ENCODE measurements around the gene SRRM4.
A peak's percentile ranks its signal among the peaks of the same experiment; 100 is the strongest.

SRRM4 gene

GRCh38 chr12:118979763-118980406, 1.5 kb upstream of the SRRM4 start:
- H3K4me3 ChIP-seq (ENCODE audit: low read depth, low read length): no peak overlapping the region
- peak overlapping the region; percentile 90 for H2AFZ ChIP-seq
- no peaks in the 10 kb centered on the region for H3K9me3 ChIP-seq (ENCODE audit: control insufficient read depth, low read length)
- no peak overlapping the region for H3K27ac ChIP-seq
- H3K4me2 ChIP-seq (ENCODE audit: low read length): no peak overlapping the region
- no peaks in the 10 kb centered on the region for H3K79me2 ChIP-seq
- no peaks in the 10 kb centered on the region for H3K36me3 ChIP-seq (ENCODE audit: control insufficient read depth, insufficient read depth, low read length)
- peak; percentile 92 for TF ChIP-seq CTCF (IDR thresholded peaks at IDR 0.05)
- H3K9ac ChIP-seq: no peak overlapping the region
- peaks cover 5% of the 10 kb centered on the region for H3K27me3 ChIP-seq (ENCODE audit: control insufficient read depth, insufficient read depth, low read length)
- H3K4me1 ChIP-seq: no peaks in the 10 kb centered on the region

DNA sequence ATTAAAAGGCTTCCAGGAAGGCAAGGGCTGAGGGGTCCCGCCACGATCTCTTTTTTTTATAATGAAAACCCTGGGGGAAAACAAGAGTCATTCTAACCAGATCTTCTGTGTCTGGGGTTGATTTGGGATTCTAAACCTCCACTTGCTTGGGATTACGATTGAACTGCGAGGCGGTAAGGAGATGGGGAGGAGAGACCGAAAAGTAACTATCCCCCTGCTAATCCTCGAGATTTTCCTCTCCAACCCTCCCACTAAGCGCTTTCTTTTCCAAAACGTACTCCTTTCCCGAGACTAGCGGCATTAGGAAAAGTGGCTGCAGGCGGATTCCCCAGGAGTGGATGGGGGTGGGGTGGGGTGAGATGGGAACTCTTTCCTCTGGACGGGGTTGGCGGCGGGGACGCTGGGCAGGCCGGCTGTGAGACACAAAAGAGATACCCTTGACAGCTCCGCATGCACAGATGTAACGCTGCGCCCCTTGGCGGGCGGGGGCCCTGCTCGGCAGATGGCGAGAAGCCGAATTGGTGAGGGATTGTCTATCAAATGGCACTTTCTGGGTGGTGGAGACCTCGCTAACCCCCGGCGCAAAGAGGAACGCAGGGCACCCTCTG, 830 bp upstream of the SRRM4 start:
- peaks cover 5% of the 10 kb centered on the region for H3K27me3 ChIP-seq (ENCODE audit: control insufficient read depth, insufficient read depth, low read length)
- TF ChIP-seq CTCF (IDR thresholded peaks at IDR 0.05): no peak
- no peak overlapping the region for H3K4me3 ChIP-seq (ENCODE audit: low read depth, low read length)

GRCh38 chr12:118982302-118982701, 961 bp downstream of the SRRM4 start:
- Histone ChIP-seq H3K4me3 (ENCODE audit: low read depth, low read length) (no peak overlapping the region), H3K9me3 (ENCODE audit: control insufficient read depth, low read length) (no peaks in the 10 kb centered on the region), H2AFZ (peak overlapping the region; percentile 90), H3K27me3 (ENCODE audit: control insufficient read depth, insufficient read depth, low read length) (peaks cover 5% of the 10 kb centered on the region), H3K9ac (no peak overlapping the region), H3K79me2 (no peaks in the 10 kb centered on the region), H3K27ac (peak overlapping the region; percentile 81), H3K4me2 (ENCODE audit: low read length) (no peak overlapping the region), H3K36me3 (ENCODE audit: control insufficient read depth, insufficient read depth, low read length) (no peaks in the 10 kb centered on the region), H3K4me1 (no peaks in the 10 kb centered on the region)
- TF ChIP-seq CTCF (IDR thresholded peaks at IDR 0.05): no peak

More for the DNA sequence above, 830 bp upstream of the SRRM4 start:
- H3K27ac ChIP-seq: peak overlapping the region; percentile 81
- H3K4me2 ChIP-seq (ENCODE audit: low read length): no peak overlapping the region
- H3K4me1 ChIP-seq: no peaks in the 10 kb centered on the region
- peak overlapping the region; percentile 90 for H2AFZ ChIP-seq
- H3K9me3 ChIP-seq (ENCODE audit: control insufficient read depth, low read length): no peaks in the 10 kb centered on the region
- H3K36me3 ChIP-seq (ENCODE audit: control insufficient read depth, insufficient read depth, low read length): no peaks in the 10 kb centered on the region
- H3K9ac ChIP-seq: no peak overlapping the region
- H3K79me2 ChIP-seq: no peaks in the 10 kb centered on the region

DNA sequence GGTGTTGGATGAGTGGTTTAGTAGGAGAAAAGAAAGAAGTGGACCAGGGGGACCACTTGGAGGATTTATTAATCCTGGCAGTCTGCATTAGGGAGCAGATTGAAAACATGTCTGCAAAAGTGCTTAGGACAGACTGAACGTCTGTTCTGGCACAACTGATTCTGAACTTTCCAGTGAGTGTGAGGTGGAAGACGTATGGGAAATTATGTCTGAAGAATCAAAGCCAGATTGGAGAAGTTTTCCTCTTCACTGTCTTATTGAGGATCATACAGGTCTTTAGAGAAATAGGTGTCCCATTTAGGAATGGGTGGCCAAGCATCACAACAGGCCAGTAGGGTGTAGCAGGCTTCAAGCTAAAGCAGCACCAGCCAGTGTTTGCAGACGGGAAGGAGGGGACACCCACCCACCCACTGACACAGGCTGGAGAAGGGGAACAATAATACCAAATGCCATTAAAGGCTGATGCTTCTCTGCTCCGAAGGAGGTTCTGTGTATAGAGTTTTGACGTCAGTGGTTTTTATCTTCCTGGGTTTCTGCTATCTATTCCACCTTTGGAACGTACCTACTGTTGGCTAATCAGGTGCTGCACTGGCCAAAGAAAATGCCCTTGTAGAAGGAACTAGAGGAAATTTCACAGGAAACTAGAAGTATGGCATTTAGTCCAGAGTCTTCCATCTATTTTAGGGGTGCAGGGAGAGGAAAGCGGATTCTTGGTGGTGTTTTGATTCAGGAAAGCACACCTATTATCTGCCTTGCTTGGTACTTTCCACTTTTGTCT, 1.8 kb downstream of the SRRM4 start:
- Histone ChIP-seq H3K27me3 (ENCODE audit: control insufficient read depth, insufficient read depth, low read length) (peaks cover 5% of the 10 kb centered on the region), H3K4me2 (ENCODE audit: low read length) (no peak overlapping the region), H2AFZ (no peak overlapping the region), H3K36me3 (ENCODE audit: control insufficient read depth, insufficient read depth, low read length) (no peaks in the 10 kb centered on the region), H3K79me2 (no peaks in the 10 kb centered on the region), H3K27ac (no peak overlapping the region), H3K4me1 (no peaks in the 10 kb centered on the region), H3K9ac (no peak overlapping the region), H3K9me3 (ENCODE audit: control insufficient read depth, low read length) (no peaks in the 10 kb centered on the region), H3K4me3 (ENCODE audit: low read depth, low read length) (no peak overlapping the region)
- TF ChIP-seq CTCF (IDR thresholded peaks at IDR 0.05): no peak

Data from parathyroid adenoma (tissue), 2 donors.